Measurements from ENCODE around the gene EME2. TPM values are rescaled to one million over a fixed set of nuclear protein-coding genes. Genes with fewer than 3 reads are reported as not detected.

Gene EME2
- total and polyA plus RNA-seq, 7 experiments from 2014 or later: 0.59 to 47.5 (median 32.5) TPM

GRCh38 chr16:1789643-1790045 lies 17.0 kb downstream of the EME2 start:
- H3K4me1 Mint-ChIP-seq: peaks cover 0 to 16% (median 7%) of the 10 kb centered on the region in 7 donors
- CTCF ChIA-PET: no interaction called here
- H3K9me3 Mint-ChIP-seq: no peaks in the 10 kb centered on the region
- ATAC-seq (no peak), DNase-seq (peak in 2 of 9 donors; percentile 4 to 20)
- H3K4me3 Mint-ChIP-seq: no peak overlapping the region
- no peak overlapping the region for H3K27ac Mint-ChIP-seq
- Histone ChIP-seq H3K4me1 (ENCODE audit: control insufficient read depth in 2 of 2, insufficient read depth in 2 of 2, low read length in 2 of 2) (peaks cover 0 to 14% of the 10 kb centered on the region in 2 donors), H3K36me3 (ENCODE audit: control insufficient read depth in 2 of 3, insufficient read depth in 3 of 3, low read length in 3 of 3) (peaks cover 0 to 74% (median 4%) of the 10 kb centered on the region in 3 experiments), H3K27ac (ENCODE audit: low read depth, low read length) (no peak overlapping the region), H3K4me3 (ENCODE audit: low read length) (no peak overlapping the region), H3K9me3 (ENCODE audit: control insufficient read depth in 2 of 3, low read length in 3 of 3) (no peaks in the 10 kb centered on the region), H3K27me3 (ENCODE audit: control insufficient read depth in 2 of 2, insufficient read depth in 2 of 2, low read length in 2 of 2) (no peaks in the 10 kb centered on the region)
- POLR2A ChIA-PET: no interaction called here
- peaks cover 0 to 5% (median 1%) of the 10 kb centered on the region in 5 donors for H3K36me3 Mint-ChIP-seq
- intact Hi-C loops (cut with micrococcal nuclease): loop anchor here (10.0 kb wide), 4 partner anchors 365 to 1205 kb away; partner anchors contain the start of genes TRAF7 (in 2 of the 2), UBE2I (in 1 of the 2) and UQCC4 (in 1 of the 2)
- H3K27me3 Mint-ChIP-seq: no peaks in the 10 kb centered on the region

- Histone ChIP-seq H3K9me3 (ENCODE audit: control insufficient read depth in 2 of 3, low read length in 3 of 3) (no peaks in the 10 kb centered on the region), H3K36me3 (ENCODE audit: control insufficient read depth in 2 of 3, insufficient read depth in 3 of 3, low read length in 3 of 3) (peaks cover 0 to 71% (median 4%) of the 10 kb centered on the region in 3 experiments), H3K27me3 (ENCODE audit: control insufficient read depth in 2 of 2, insufficient read depth in 2 of 2, low read length in 2 of 2) (no peaks in the 10 kb centered on the region), H3K4me3 (ENCODE audit: low read length) (no peak overlapping the region), H3K4me1 (ENCODE audit: control insufficient read depth in 2 of 2, insufficient read depth in 2 of 2, low read length in 2 of 2) (peaks cover 0 to 8% of the 10 kb centered on the region in 2 donors), H3K27ac (ENCODE audit: low read depth, low read length) (no peak overlapping the region)
- H3K4me3 Mint-ChIP-seq: no peak overlapping the region
- H3K36me3 Mint-ChIP-seq: peaks cover 0 to 5% (median 1%) of the 10 kb centered on the region in 5 donors
- CTCF ChIA-PET: no interaction called here
- no peaks in the 10 kb centered on the region for H3K9me3 Mint-ChIP-seq
- DNase-seq: no peak
- no peak for ATAC-seq
- peaks cover 0 to 10% (median 5%) of the 10 kb centered on the region in 7 donors for H3K4me1 Mint-ChIP-seq
- no peak overlapping the region for H3K27ac Mint-ChIP-seq
- no peaks in the 10 kb centered on the region for H3K27me3 Mint-ChIP-seq
- POLR2A ChIA-PET: interaction anchor here (0.8 kb wide), 1 partner anchor 8 kb away, joined by 3 read pairs; the partner anchor contains the start of genes NUBP2 and SPSB3
- intact Hi-C loops (cut with micrococcal nuclease): no loop called here
These were observed 17.6 kb downstream of the EME2 start for GRCh38 chr16:1790261-1790610.

- H3K27ac Mint-ChIP-seq: no peak overlapping the region
- H3K9me3 Mint-ChIP-seq: no peaks in the 10 kb centered on the region
- H3K9me3 ChIP-seq (ENCODE audit: control insufficient read depth in 2 of 3, low read length in 3 of 3): no peaks in the 10 kb centered on the region
- ChIA-PET CTCF (no interaction called here), POLR2A (interaction anchor here (0.8 kb wide), 1 partner anchor 8 kb away, joined by 3 read pairs; the partner anchor contains the start of genes NUBP2 and SPSB3)
- H3K36me3 ChIP-seq (ENCODE audit: control insufficient read depth in 2 of 3, insufficient read depth in 3 of 3, low read length in 3 of 3): peaks cover 0 to 66% (median 4%) of the 10 kb centered on the region in 3 experiments
- peaks cover 0 to 5% (median 2%) of the 10 kb centered on the region in 7 donors for H3K4me1 Mint-ChIP-seq
- no peaks in the 10 kb centered on the region for H3K27me3 Mint-ChIP-seq
- intact Hi-C loops (cut with micrococcal nuclease): no loop called here
- H3K36me3 Mint-ChIP-seq: peaks cover 0 to 5% (median 1%) of the 10 kb centered on the region in 5 donors
- no peaks in the 10 kb centered on the region for H3K27me3 ChIP-seq (ENCODE audit: control insufficient read depth in 2 of 2, insufficient read depth in 2 of 2, low read length in 2 of 2)
- no peak overlapping the region for H3K4me3 ChIP-seq (ENCODE audit: low read length)
- DNase-seq (peak in 1 of 9 donors; percentile 4), ATAC-seq (no peak)
- peaks cover 0 to 3% of the 10 kb centered on the region in 2 donors for H3K4me1 ChIP-seq (ENCODE audit: control insufficient read depth in 2 of 2, insufficient read depth in 2 of 2, low read length in 2 of 2)
- H3K4me3 Mint-ChIP-seq: no peak overlapping the region
- H3K27ac ChIP-seq (ENCODE audit: low read depth, low read length): no peak overlapping the region
These were observed 18.1 kb downstream of the EME2 start for GRCh38 chr16:1790611-1791255.

- Mint-ChIP-seq H3K27ac (no peak overlapping the region), H3K27me3 (no peaks in the 10 kb centered on the region), H3K36me3 (peaks cover 0 to 5% (median 1%) of the 10 kb centered on the region in 5 donors), H3K9me3 (no peaks in the 10 kb centered on the region), H3K4me1 (peaks cover 0 to 5% (median 0%) of the 10 kb centered on the region in 7 donors), H3K4me3 (no peak overlapping the region)
- intact Hi-C loops (cut with micrococcal nuclease): no loop called here
- CTCF ChIA-PET: no interaction called here
- Histone ChIP-seq H3K36me3 (ENCODE audit: control insufficient read depth in 2 of 3, insufficient read depth in 3 of 3, low read length in 3 of 3) (peaks cover 0 to 59% (median 4%) of the 10 kb centered on the region in 3 experiments), H3K9me3 (ENCODE audit: control insufficient read depth in 2 of 3, low read length in 3 of 3) (no peaks in the 10 kb centered on the region), H3K4me1 (ENCODE audit: control insufficient read depth in 2 of 2, insufficient read depth in 2 of 2, low read length in 2 of 2) (no peaks in the 10 kb centered on the region), H3K27ac (ENCODE audit: low read depth, low read length) (no peak overlapping the region), H3K4me3 (ENCODE audit: low read length) (no peak overlapping the region), H3K27me3 (ENCODE audit: control insufficient read depth in 2 of 2, insufficient read depth in 2 of 2, low read length in 2 of 2) (no peaks in the 10 kb centered on the region)
- ATAC-seq: no peak
- DNase-seq: no peak
- POLR2A ChIA-PET: interaction anchor here (0.8 kb wide), 1 partner anchor 9 kb away, joined by 3 read pairs; the partner anchor contains the start of genes NUBP2 and SPSB3
These were observed 18.8 kb downstream of the EME2 start for GRCh38 chr16:1791256-1791942.

GRCh38 chr16:1791943-1792812 lies 19.6 kb downstream of the EME2 start:
- H3K36me3 Mint-ChIP-seq: peaks cover 0 to 5% (median 2%) of the 10 kb centered on the region in 5 donors
- Histone ChIP-seq H3K4me1 (ENCODE audit: control insufficient read depth in 2 of 2, insufficient read depth in 2 of 2, low read length in 2 of 2) (no peaks in the 10 kb centered on the region), H3K27ac (ENCODE audit: low read depth, low read length) (no peak overlapping the region), H3K27me3 (ENCODE audit: control insufficient read depth in 2 of 2, insufficient read depth in 2 of 2, low read length in 2 of 2) (no peaks in the 10 kb centered on the region), H3K4me3 (ENCODE audit: low read length) (no peak overlapping the region), H3K36me3 (ENCODE audit: control insufficient read depth in 2 of 3, insufficient read depth in 3 of 3, low read length in 3 of 3) (peaks cover 0 to 52% (median 4%) of the 10 kb centered on the region in 3 experiments), H3K9me3 (ENCODE audit: control insufficient read depth in 2 of 3, low read length in 3 of 3) (no peaks in the 10 kb centered on the region)
- intact Hi-C loops (cut with micrococcal nuclease): no loop called here
- H3K4me1 Mint-ChIP-seq: peaks cover 0 to 5% (median 0%) of the 10 kb centered on the region in 7 donors
- ATAC-seq (no peak), DNase-seq (peak in 1 of 9 donors; percentile 5)
- no peaks in the 10 kb centered on the region for H3K27me3 Mint-ChIP-seq
- POLR2A ChIA-PET: no interaction called here
- no peak overlapping the region for H3K27ac Mint-ChIP-seq
- peaks cover 0 to 2% (median 1%) of the 10 kb centered on the region in 11 donors for H3K9me3 Mint-ChIP-seq
- no peak overlapping the region for H3K4me3 Mint-ChIP-seq
- CTCF ChIA-PET: no interaction called here

GRCh38 chr16:1792836-1793577 lies 20.4 kb downstream of the EME2 start:
- Histone ChIP-seq H3K4me3 (ENCODE audit: low read length) (no peak overlapping the region), H3K9me3 (ENCODE audit: control insufficient read depth in 2 of 3, low read length in 3 of 3) (peaks cover 0 to 6% (median 0%) of the 10 kb centered on the region in 3 experiments), H3K36me3 (ENCODE audit: control insufficient read depth in 2 of 3, insufficient read depth in 3 of 3, low read length in 3 of 3) (peaks cover 0 to 43% (median 4%) of the 10 kb centered on the region in 3 experiments), H3K4me1 (ENCODE audit: control insufficient read depth in 2 of 2, insufficient read depth in 2 of 2, low read length in 2 of 2) (no peaks in the 10 kb centered on the region), H3K27ac (ENCODE audit: low read depth, low read length) (no peak overlapping the region), H3K27me3 (ENCODE audit: control insufficient read depth in 2 of 2, insufficient read depth in 2 of 2, low read length in 2 of 2) (no peaks in the 10 kb centered on the region)
- Mint-ChIP-seq H3K27me3 (no peaks in the 10 kb centered on the region), H3K36me3 (peaks cover 0 to 5% (median 4%) of the 10 kb centered on the region in 5 donors), H3K4me3 (no peak overlapping the region), H3K27ac (no peak overlapping the region), H3K4me1 (peaks cover 0 to 5% (median 0%) of the 10 kb centered on the region in 7 donors), H3K9me3 (peaks cover 0 to 9% (median 2%) of the 10 kb centered on the region in 11 donors)
- ATAC-seq (no peak), DNase-seq (peak in 1 of 9 donors; percentile 4)
- intact Hi-C loops (cut with micrococcal nuclease): no loop called here
- ChIA-PET POLR2A (no interaction called here), CTCF (no interaction called here)

Data from naive thymus-derived CD4-positive, alpha-beta T cell (primary cell).